Activated T-helper 1 cell treated with Interleukin-2 at 50 U/mL for 16 hours (primary cell): ENCODE results near the gene ZMYND10.
"Not testable (repeated sequence)": the region's sequence is repeated elsewhere in the genome, so short reads cannot be mapped to it uniquely, and the experiment has no call there.

Experiments
- DNase-seq: peaks from one replicate; pipeline ENCODE4 v3.0.0-alpha.2; 2020; ENCODE audit warnings: low read depth

ZMYND10 gene

GRCh38 chr3:50325113-50325480 is 20.4 kb downstream of the ZMYND10 start:
- DNase-seq = no peak

- peak; percentile 30 for DNase-seq
Observed at GRCh38 chr3:50324351-50325112, 21.0 kb downstream of the ZMYND10 start.

- DNase-seq = no peak
Observed at GRCh38 chr3:50323614-50324199, 21.8 kb downstream of the ZMYND10 start.

GRCh38 chr3:50323092-50323600 is 22.4 kb downstream of the ZMYND10 start:
- DNase-seq = no peak

- no peak for DNase-seq
Observed at GRCh38 chr3:50322386-50323091, 23.0 kb downstream of the ZMYND10 start, which contains the start of gene HYAL2. Gene HYAL2, minus strand, starts transcription at chr3:50322745. Its CDS starts 2,256 bp downstream, at chr3:50320489.

GRCh38 chr3:50322115-50322385 is 23.5 kb downstream of the ZMYND10 start:
- DNase-seq = no peak

GRCh38 chr3:50321336-50322114 is 24.0 kb downstream of the ZMYND10 start:
- DNase-seq = peak; percentile 64

GRCh38 chr3:50320853-50321335 is 24.6 kb downstream of the ZMYND10 start:
- DNase-seq = peak; percentile 52

- DNase-seq = no peak
Observed at GRCh38 chr3:50319894-50320625, 25.5 kb downstream of the ZMYND10 start.

GRCh38 chr3:50319181-50319893 is 26.2 kb downstream of the ZMYND10 start:
- DNase-seq = no peak

GRCh38 chr3:50318615-50319014 is 26.9 kb downstream of the ZMYND10 start:
- no peak for DNase-seq

GRCh38 chr3:50318163-50318562 is 27.4 kb downstream of the ZMYND10 start:
- no peak for DNase-seq

GRCh38 chr3:50317300-50317699 is 28.2 kb downstream of the ZMYND10 start:
- no peak for DNase-seq

- peak; percentile 62 for DNase-seq
Observed at GRCh38 chr3:50316657-50317242, 28.8 kb downstream of the ZMYND10 start.

GRCh38 chr3:50314816-50315215 is 30.7 kb downstream of the ZMYND10 start:
- no peak for DNase-seq

GRCh38 chr3:50314342-50314741 is 31.2 kb downstream of the ZMYND10 start:
- DNase-seq = no peak

GRCh38 chr3:50312041-50312440 is 33.5 kb downstream of the ZMYND10 start:
- not testable (repeated sequence) for DNase-seq

GRCh38 chr3:50304601-50305000 is 40.9 kb downstream of the ZMYND10 start:
- DNase-seq = no peak

- no peak for DNase-seq
Observed at GRCh38 chr3:50303013-50303815, 42.3 kb downstream of the ZMYND10 start, which contains the start of gene HYAL1. Gene HYAL1, minus strand, starts transcription at chr3:50303574. Its CDS starts 618 bp downstream, at chr3:50302956.
